Measurements from ENCODE around the gene ARHGAP9.

- no peak for TF ChIP-seq EZH2 (optimal IDR thresholded peaks at IDR 0.05; ENCODE audit: low read depth, low read length)
- no peak for TF ChIP-seq CTCF (IDR thresholded peaks at IDR 0.05; ENCODE audit: low read length)
These were observed 41.3 kb downstream of the ARHGAP9 start for GRCh38 chr12:57438400-57438799.

Measured in MM.1S (cell line).